GM19438 (cell line): ENCODE measurements around the gene SNX15.

ENCODE experiments used
- ATAC-seq: cut with Tn5 transposase; IDR thresholded peaks from one replicate; pipeline ENCODE4 v1.9.1; 2021; ENCODE audit warnings: low read depth; ENCODE audit not compliant: unreplicated experiment

Gene SNX15

GRCh38 chr11:65078786-65079342 is 51.6 kb downstream of the SNX15 start:
- no peak for ATAC-seq

- peak; percentile 10 for ATAC-seq
Measured at GRCh38 chr11:65083134-65083833, 56.0 kb downstream of the SNX15 start.

- peak; percentile 76 for ATAC-seq
Measured at GRCh38 chr11:65083834-65084597, 56.8 kb downstream of the SNX15 start, which contains the start of the genes CDCA5 and ZFPL1. CDCA5 (minus strand) TSS chr11:65084040; CDS start chr11:65083978, 62 bp downstream. ZFPL1 (plus strand) TSS chr11:65084222; CDS start chr11:65084699, 477 bp downstream.

- no peak for ATAC-seq
Measured at GRCh38 chr11:65084598-65085375, 57.5 kb downstream of the SNX15 start.

- no peak for ATAC-seq
Measured at GRCh38 chr11:65085446-65085845, 58.2 kb downstream of the SNX15 start.

GRCh38 chr11:65086809-65087208 is 59.6 kb downstream of the SNX15 start:
- ATAC-seq: no peak

GRCh38 chr11:65087216-65087615 is 60.0 kb downstream of the SNX15 start:
- no peak for ATAC-seq

GRCh38 chr11:65087827-65088226 is 60.6 kb downstream of the SNX15 start:
- ATAC-seq: no peak

- no peak for ATAC-seq
Measured at GRCh38 chr11:65089621-65090020, 62.4 kb downstream of the SNX15 start.
